ENCODE measurements around the gene COMMD9.
A peak's percentile ranks its signal among the peaks of the same experiment; 100 is the strongest.

The COMMD9 gene

DNA sequence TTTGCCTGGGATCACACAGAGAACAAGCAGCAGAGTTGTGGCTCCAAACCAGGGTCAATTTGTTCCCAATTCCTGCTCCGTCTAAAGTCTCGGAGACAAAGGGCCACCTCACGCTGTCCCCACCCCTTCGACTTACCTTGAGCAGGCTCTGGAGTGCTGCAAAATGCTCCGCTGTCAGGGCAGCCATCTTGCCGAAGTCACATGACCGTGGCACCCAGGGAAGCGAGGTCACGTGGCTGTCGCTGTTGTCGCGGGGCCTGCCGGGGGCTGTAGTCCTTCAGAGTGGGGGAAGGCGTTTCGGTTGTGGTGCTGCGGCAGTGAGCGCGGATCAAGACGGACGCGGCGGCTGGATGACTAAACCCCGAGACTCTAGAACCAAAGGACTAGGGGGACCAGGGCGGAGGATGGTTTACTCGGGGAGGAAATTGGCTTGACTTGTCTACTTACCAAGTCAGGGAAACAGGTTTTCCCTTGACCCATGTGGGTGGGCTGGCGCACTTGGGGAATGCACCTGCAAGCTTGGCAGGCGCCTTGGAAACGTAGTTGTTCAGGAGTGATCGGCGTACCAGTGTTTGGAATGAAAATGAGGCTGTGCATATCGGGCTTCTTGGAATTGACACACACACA lies at the start of gene COMMD9:
COMMD9 (minus strand) TSS at position 199 of the 627 bp plus-strand sequence; CDS start at position 187, 12 bp downstream.
- Histone ChIP-seq H3K36me3 (ENCODE audit: control insufficient read depth, insufficient read depth, low read length) (no peaks in the 10 kb centered on the region), H3K27ac (peak within 1 kb of the TSS; percentile 37), H3K4me2 (ENCODE audit: low read length) (peak within 1 kb of the TSS; percentile 76), H3K79me2 (peaks cover 4% of the 10 kb centered on the region), H3K4me1 (no peaks in the 10 kb centered on the region), H2AFZ (peak within 1 kb of the TSS; percentile 90), H3K9ac (no peak within 1 kb of the TSS), H3K4me3 (ENCODE audit: low read depth, low read length) (peak within 1 kb of the TSS; percentile 71), H3K27me3 (ENCODE audit: control insufficient read depth, insufficient read depth, low read length) (no peaks in the 10 kb centered on the region), H3K9me3 (ENCODE audit: control insufficient read depth, low read length) (no peaks in the 10 kb centered on the region)
- TF ChIP-seq, protein P1, sequence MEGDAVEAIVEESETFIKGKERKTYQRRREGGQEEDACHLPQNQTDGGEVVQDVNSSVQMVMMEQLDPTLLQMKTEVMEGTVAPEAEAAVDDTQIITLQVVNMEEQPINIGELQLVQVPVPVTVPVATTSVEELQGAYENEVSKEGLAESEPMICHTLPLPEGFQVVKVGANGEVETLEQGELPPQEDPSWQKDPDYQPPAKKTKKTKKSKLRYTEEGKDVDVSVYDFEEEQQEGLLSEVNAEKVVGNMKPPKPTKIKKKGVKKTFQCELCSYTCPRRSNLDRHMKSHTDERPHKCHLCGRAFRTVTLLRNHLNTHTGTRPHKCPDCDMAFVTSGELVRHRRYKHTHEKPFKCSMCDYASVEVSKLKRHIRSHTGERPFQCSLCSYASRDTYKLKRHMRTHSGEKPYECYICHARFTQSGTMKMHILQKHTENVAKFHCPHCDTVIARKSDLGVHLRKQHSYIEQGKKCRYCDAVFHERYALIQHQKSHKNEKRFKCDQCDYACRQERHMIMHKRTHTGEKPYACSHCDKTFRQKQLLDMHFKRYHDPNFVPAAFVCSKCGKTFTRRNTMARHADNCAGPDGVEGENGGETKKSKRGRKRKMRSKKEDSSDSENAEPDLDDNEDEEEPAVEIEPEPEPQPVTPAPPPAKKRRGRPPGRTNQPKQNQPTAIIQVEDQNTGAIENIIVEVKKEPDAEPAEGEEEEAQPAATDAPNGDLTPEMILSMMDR (IDR thresholded peaks at IDR 0.05) = no peak

DNA sequence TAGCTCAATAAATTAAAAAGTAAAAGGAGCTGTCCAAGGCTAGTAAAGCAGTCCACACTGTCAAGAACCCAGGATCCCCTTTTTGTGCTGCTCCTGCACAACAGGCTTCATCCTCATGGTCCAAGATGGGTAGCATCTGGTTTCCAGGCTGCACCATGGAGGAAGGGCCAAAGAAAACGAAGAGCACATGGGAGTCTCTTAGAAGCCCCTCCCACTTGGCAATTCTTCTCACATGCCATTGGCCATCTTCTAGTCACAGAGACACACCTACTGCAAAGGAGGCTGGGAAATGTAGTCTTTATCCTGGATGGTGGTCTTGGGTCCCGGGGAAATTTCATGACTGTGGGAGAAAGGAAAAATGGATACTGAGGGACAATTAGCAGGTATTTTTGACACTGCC lies 44.7 kb upstream of the COMMD9 start:
- H3K4me1 ChIP-seq = no peaks in the 10 kb centered on the region
- H3K9ac ChIP-seq = no peak overlapping the region
- no peaks in the 10 kb centered on the region for H3K79me2 ChIP-seq
- TF ChIP-seq, protein P1 (IDR thresholded peaks at IDR 0.05) = no peak
- no peaks in the 10 kb centered on the region for H3K27me3 ChIP-seq (ENCODE audit: control insufficient read depth, insufficient read depth, low read length)
- H3K4me2 ChIP-seq (ENCODE audit: low read length) = no peak overlapping the region
- H3K27ac ChIP-seq = no peak overlapping the region
- H3K36me3 ChIP-seq (ENCODE audit: control insufficient read depth, insufficient read depth, low read length) = no peaks in the 10 kb centered on the region
- H3K9me3 ChIP-seq (ENCODE audit: control insufficient read depth, low read length) = no peaks in the 10 kb centered on the region
- H3K4me3 ChIP-seq (ENCODE audit: low read depth, low read length) = no peak overlapping the region
- H2AFZ ChIP-seq = no peak overlapping the region

DNA sequence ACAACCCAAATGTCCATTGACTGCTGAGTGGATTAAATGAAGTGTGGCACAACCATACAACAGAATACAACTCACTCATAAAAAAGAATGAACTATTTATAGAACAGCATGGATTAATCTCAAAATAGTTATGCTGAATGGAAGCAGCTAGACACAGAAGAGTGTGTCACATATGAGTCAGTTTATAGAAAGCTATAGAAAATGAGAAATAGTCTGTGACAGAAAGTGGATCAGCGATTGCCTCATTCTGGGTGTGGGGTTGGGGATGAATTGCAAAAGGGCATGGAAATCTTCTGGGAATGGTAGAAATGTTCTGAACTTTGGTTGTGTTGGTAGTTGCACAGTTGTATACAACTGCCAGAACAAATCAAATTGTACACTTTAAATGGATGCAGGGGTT lies 44.2 kb upstream of the COMMD9 start:
- H3K9ac ChIP-seq = no peak overlapping the region
- H2AFZ ChIP-seq = no peak overlapping the region
- H3K4me2 ChIP-seq (ENCODE audit: low read length) = no peak overlapping the region
- H3K36me3 ChIP-seq (ENCODE audit: control insufficient read depth, insufficient read depth, low read length) = no peaks in the 10 kb centered on the region
- H3K4me1 ChIP-seq = no peaks in the 10 kb centered on the region
- H3K27ac ChIP-seq = no peak overlapping the region
- no peaks in the 10 kb centered on the region for H3K79me2 ChIP-seq
- no peaks in the 10 kb centered on the region for H3K9me3 ChIP-seq (ENCODE audit: control insufficient read depth, low read length)
- H3K4me3 ChIP-seq (ENCODE audit: low read depth, low read length) = no peak overlapping the region
- no peaks in the 10 kb centered on the region for H3K27me3 ChIP-seq (ENCODE audit: control insufficient read depth, insufficient read depth, low read length)
- TF ChIP-seq, protein P1 (IDR thresholded peaks at IDR 0.05) = no peak

DNA sequence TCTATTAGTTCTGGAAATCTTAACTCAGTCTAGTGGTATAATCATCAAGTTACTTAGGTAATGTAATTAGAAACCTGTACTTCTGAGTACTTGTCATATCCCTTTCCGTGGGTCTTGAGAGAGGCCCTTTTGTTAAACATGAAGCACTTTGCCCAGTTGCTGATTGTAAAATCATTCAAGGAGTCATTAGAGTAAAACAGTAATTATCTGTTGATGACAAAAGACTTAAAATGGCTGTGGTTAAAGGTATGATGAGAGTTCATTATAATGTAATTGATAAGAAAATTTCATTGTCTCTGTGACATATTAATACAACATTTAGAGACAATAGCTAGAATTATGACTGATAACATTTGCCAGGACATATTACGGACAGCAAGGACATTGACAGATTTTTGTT lies 41.2 kb upstream of the COMMD9 start:
- H3K9me3 ChIP-seq (ENCODE audit: control insufficient read depth, low read length) = no peaks in the 10 kb centered on the region
- no peak overlapping the region for H3K4me2 ChIP-seq (ENCODE audit: low read length)
- H3K27me3 ChIP-seq (ENCODE audit: control insufficient read depth, insufficient read depth, low read length) = no peaks in the 10 kb centered on the region
- H3K4me1 ChIP-seq = no peaks in the 10 kb centered on the region
- TF ChIP-seq, protein P1 (IDR thresholded peaks at IDR 0.05) = no peak
- no peaks in the 10 kb centered on the region for H3K79me2 ChIP-seq
- no peak overlapping the region for H3K4me3 ChIP-seq (ENCODE audit: low read depth, low read length)
- no peak overlapping the region for H3K27ac ChIP-seq
- no peak overlapping the region for H3K9ac ChIP-seq
- no peaks in the 10 kb centered on the region for H3K36me3 ChIP-seq (ENCODE audit: control insufficient read depth, insufficient read depth, low read length)
- no peak overlapping the region for H2AFZ ChIP-seq

Data from parathyroid adenoma (tissue), 2 donors.